HTERT RPE-1 (cell line): ENCODE results near the gene MYO1E.

Source experiments
- in situ Hi-C: fragments of 300-500 bp; cut with MboI; formaldehyde crosslinking; loops from 4 replicates; pipeline ENCODE4 v1.14.3; 2020; ENCODE audit warnings: low sequenced_read_pairs

MYO1E gene

GRCh38 chr15:59203657-59204056, 169.0 kb downstream of the MYO1E start:
- in situ Hi-C loops = no loop called here

GRCh38 chr15:59203008-59203407, 169.7 kb downstream of the MYO1E start:
- in situ Hi-C loops = no loop called here

- in situ Hi-C loops = no loop called here
Measured at GRCh38 chr15:59200560-59200959, 172.1 kb downstream of the MYO1E start.

GRCh38 chr15:59199626-59200465, 172.8 kb downstream of the MYO1E start:
- in situ Hi-C loops = no loop called here

GRCh38 chr15:59197454-59197853, 175.2 kb downstream of the MYO1E start:
- in situ Hi-C loops = no loop called here

GRCh38 chr15:59196416-59196815, 176.3 kb downstream of the MYO1E start:
- in situ Hi-C loops = no loop called here

- in situ Hi-C loops = no loop called here
Measured at GRCh38 chr15:59194639-59195325, 177.9 kb downstream of the MYO1E start.

- in situ Hi-C loops = no loop called here
Measured at GRCh38 chr15:59191855-59192237, 180.8 kb downstream of the MYO1E start.

- in situ Hi-C loops = no loop called here
Measured at GRCh38 chr15:59190291-59190690, 182.4 kb downstream of the MYO1E start.

- in situ Hi-C loops = no loop called here
Measured at GRCh38 chr15:59189241-59189640, 183.4 kb downstream of the MYO1E start.

- in situ Hi-C loops = no loop called here
Measured at GRCh38 chr15:59186501-59186900, 186.2 kb downstream of the MYO1E start.

GRCh38 chr15:59185725-59186124, 186.9 kb downstream of the MYO1E start:
- in situ Hi-C loops = no loop called here

GRCh38 chr15:59180945-59181600, 191.6 kb downstream of the MYO1E start:
- in situ Hi-C loops = no loop called here

- in situ Hi-C loops = no loop called here
Measured at GRCh38 chr15:59179717-59180116, 193.0 kb downstream of the MYO1E start.

GRCh38 chr15:59178151-59178695, 194.4 kb downstream of the MYO1E start:
- in situ Hi-C loops = no loop called here

- in situ Hi-C loops = no loop called here
Measured at GRCh38 chr15:59177317-59177660, 195.4 kb downstream of the MYO1E start.

GRCh38 chr15:59176653-59177316, 195.9 kb downstream of the MYO1E start:
- in situ Hi-C loops = no loop called here

- in situ Hi-C loops = no loop called here
Measured at GRCh38 chr15:59174835-59175831, 197.5 kb downstream of the MYO1E start.

GRCh38 chr15:59174151-59174834, 198.4 kb downstream of the MYO1E start:
- in situ Hi-C loops = no loop called here
